Right atrium auricular region (tissue), 2 donors: Measurements from ENCODE around the gene ACTL7B. TPM values are rescaled to one million over a fixed set of nuclear protein-coding genes. Genes with fewer than 3 reads are reported as not detected.

Experiments
- DNase-seq: peaks from one replicate; pipeline ENCODE4 v3.0.0-alpha.2; 2019; ENCODE audit warnings: low spot score
- H3K27ac ChIP-seq, 2 donors: fragments of 200-600 bp; sonication (generic); 1 replicate in 1 of 2; 2 replicates in 1 of 2; pipeline ENCODE4 v1.5.1; 2016 to 2019
- H3K27me3 ChIP-seq, 2 donors: fragments of 200-600 bp; sonication (generic); one replicate each; pipeline versions ENCODE4 v1.5.1 to v1.6.0; 2017 to 2019
- H3K36me3 ChIP-seq: fragments of 200-600 bp; sonication (generic); one replicate; pipeline ENCODE4 v1.5.1; 2016
- H3K4me1 ChIP-seq, 2 donors: fragments of 200-600 bp; sonication (generic); one replicate each; pipeline versions ENCODE4 v1.5.1 to v1.6.0; 2017 to 2019
- H3K4me3 ChIP-seq, 2 donors: fragments of 200-600 bp; sonication (generic); 1 replicate in 1 of 2; 2 replicates in 1 of 2; pipeline ENCODE4 v1.5.1; 2017 to 2019; ENCODE audit warnings: mild to moderate bottlenecking in 1 of 2, moderate library complexity in 1 of 2
- H3K9me3 ChIP-seq, 2 donors: fragments of 200-600 bp; sonication (generic); one replicate each; pipeline ENCODE4 v1.5.1; 2019
- total RNA-seq, 2 donors: library from RNA; depleted of rRNA; stranded (reverse); fragments of >200 nt; gene quantifications; one replicate each; pipeline ENCODE4 v1.1.0, GENCODE V29; 2016
- TF ChIP-seq, protein P1 (sequence below), 2 donors: fragments of 200-600 bp; sonication (generic); IDR thresholded peaks; one replicate each; pipeline ENCODE4 v1.5.1; 2019; ENCODE audit warnings: antibody characterized with exemption in 2 of 2

ACTL7B gene
- total RNA-seq, 2 donors from 2014 or later, result not detected

- TF ChIP-seq, protein P1, sequence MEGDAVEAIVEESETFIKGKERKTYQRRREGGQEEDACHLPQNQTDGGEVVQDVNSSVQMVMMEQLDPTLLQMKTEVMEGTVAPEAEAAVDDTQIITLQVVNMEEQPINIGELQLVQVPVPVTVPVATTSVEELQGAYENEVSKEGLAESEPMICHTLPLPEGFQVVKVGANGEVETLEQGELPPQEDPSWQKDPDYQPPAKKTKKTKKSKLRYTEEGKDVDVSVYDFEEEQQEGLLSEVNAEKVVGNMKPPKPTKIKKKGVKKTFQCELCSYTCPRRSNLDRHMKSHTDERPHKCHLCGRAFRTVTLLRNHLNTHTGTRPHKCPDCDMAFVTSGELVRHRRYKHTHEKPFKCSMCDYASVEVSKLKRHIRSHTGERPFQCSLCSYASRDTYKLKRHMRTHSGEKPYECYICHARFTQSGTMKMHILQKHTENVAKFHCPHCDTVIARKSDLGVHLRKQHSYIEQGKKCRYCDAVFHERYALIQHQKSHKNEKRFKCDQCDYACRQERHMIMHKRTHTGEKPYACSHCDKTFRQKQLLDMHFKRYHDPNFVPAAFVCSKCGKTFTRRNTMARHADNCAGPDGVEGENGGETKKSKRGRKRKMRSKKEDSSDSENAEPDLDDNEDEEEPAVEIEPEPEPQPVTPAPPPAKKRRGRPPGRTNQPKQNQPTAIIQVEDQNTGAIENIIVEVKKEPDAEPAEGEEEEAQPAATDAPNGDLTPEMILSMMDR (IDR thresholded peaks at IDR 0.05), result no peak
- H3K36me3 ChIP-seq, result no peaks in the 10 kb centered on the region
Observed at GRCh38 chr9:108838017-108838416, 17.8 kb downstream of the ACTL7B start.

DNA sequence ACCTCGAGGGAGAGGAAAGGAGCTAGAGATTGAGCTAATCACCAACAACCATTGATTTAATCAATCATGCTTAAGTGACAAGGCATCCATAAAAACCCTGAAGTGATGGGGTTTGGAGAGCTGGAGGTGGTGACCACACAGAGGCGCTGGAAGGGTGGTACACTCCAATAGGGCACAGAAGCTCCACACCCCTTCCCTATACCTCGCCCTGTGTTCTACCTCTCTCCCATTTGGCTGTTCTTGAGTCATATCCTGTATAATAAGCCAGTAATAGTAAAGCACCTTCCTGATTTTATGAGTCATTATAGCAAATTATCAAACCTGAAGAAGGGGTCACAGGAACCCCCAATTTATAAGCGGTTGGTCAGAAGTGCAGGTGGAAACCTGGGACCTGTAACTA is 18.3 kb downstream of the ACTL7B start:
- no peaks in the 10 kb centered on the region for H3K9me3 ChIP-seq
- TF ChIP-seq, protein P1 (IDR thresholded peaks at IDR 0.05), result no peak
- no peak overlapping the region for H3K27ac ChIP-seq
- H3K4me1 ChIP-seq, result no peaks in the 10 kb centered on the region
- no peak for DNase-seq
- H3K27me3 ChIP-seq, result no peaks in the 10 kb centered on the region
- no peaks in the 10 kb centered on the region for H3K36me3 ChIP-seq
- H3K4me3 ChIP-seq, result no peak overlapping the region

More at GRCh38 chr9:108838017-108838416, 17.8 kb downstream of the ACTL7B start:
- H3K27ac ChIP-seq, result no peak overlapping the region
- no peaks in the 10 kb centered on the region for H3K4me1 ChIP-seq
- H3K27me3 ChIP-seq, result no peaks in the 10 kb centered on the region
- no peak for DNase-seq
- no peak overlapping the region for H3K4me3 ChIP-seq
- H3K9me3 ChIP-seq, result no peaks in the 10 kb centered on the region

DNA sequence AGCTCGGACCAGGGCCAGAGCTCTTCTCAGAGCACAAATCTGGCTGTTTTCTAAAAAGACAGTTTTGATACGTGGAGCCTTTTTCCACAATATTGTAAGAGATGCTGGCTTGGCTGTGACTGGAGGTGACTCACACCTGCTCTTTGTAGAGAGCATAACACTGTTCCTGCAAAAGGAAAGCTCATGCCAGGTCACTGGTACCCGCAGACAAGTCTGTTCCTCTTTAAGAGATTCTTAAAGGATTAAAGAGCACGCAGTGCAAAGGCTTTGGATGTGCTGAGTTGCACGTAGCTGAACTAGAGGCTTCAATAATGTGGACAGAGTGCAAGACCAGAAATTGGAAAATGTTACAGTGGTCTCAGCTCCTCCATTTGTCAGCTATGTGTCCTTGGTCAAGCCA is 19.0 kb downstream of the ACTL7B start:
- no peaks in the 10 kb centered on the region for H3K9me3 ChIP-seq
- no peak overlapping the region for H3K4me3 ChIP-seq
- no peaks in the 10 kb centered on the region for H3K4me1 ChIP-seq
- no peaks in the 10 kb centered on the region for H3K36me3 ChIP-seq
- no peak for DNase-seq
- H3K27me3 ChIP-seq, result no peaks in the 10 kb centered on the region
- no peak overlapping the region for H3K27ac ChIP-seq
- TF ChIP-seq, protein P1 (IDR thresholded peaks at IDR 0.05), result no peak

DNA sequence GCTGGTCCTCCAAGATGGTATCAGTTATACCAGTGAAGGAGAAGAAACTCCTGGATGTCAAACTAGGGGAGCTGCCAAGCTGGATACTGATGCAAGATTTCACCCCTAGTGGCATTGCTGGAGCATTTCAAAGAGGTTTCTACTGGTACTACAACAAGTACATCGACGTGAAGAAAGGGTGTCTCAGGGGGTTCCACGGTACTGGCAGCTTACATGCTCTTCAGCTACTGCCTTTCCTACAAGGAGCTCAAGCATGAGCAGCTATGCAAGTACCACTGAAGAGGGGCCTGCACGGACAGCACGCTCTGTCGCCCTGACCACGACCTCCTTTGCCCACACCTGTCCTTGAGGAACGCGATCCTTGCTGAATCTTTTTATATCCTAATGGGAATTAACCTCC is 19.5 kb downstream of the ACTL7B start:
- no peaks in the 10 kb centered on the region for H3K9me3 ChIP-seq
- no peaks in the 10 kb centered on the region for H3K27me3 ChIP-seq
- H3K4me3 ChIP-seq, result no peak overlapping the region
- no peak overlapping the region for H3K27ac ChIP-seq
- TF ChIP-seq, protein P1 (IDR thresholded peaks at IDR 0.05), result no peak
- no peak for DNase-seq
- H3K4me1 ChIP-seq, result no peaks in the 10 kb centered on the region
- no peaks in the 10 kb centered on the region for H3K36me3 ChIP-seq

- H3K4me1 ChIP-seq, result no peaks in the 10 kb centered on the region
- H3K27ac ChIP-seq, result no peak overlapping the region
- no peaks in the 10 kb centered on the region for H3K9me3 ChIP-seq
- no peaks in the 10 kb centered on the region for H3K27me3 ChIP-seq
- no peaks in the 10 kb centered on the region for H3K36me3 ChIP-seq
- no peak for DNase-seq
- TF ChIP-seq, protein P1 (IDR thresholded peaks at IDR 0.05), result no peak
- no peak overlapping the region for H3K4me3 ChIP-seq
Observed at GRCh38 chr9:108835831-108836230, 20.0 kb downstream of the ACTL7B start.

DNA sequence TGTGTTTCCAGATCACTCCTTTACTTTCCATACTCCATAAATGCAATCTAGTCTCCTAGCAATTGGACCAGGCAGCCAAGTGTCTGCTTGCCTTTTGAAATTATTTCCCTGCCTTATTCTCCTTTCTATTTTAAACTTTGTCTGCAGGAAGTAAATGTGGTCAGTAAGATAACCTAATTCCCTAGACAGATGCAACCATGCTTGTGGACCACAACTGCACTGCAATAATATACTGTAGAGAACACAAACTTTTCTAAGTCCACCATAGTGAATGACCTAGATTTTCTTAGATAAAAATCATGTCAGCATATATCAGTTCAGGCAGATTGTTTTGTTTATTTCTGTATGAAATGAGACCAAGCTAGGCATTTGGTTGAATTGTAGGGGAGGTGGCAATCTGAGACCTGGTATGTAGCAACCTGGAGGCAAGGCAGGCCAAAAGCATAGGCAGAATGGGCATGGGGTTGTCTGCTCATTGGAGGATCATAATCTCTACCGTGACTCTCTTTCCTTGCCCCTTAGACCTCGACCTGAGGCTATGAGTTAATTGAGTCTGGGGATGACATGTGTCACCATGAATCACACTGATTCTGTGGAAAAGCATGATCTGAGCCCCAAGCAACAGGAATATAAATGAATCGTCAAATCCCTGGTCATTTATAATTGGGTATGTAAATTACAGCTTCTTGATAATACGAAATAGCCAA is 20.7 kb downstream of the ACTL7B start:
- Histone ChIP-seq H3K9me3 (no peaks in the 10 kb centered on the region), H3K27me3 (no peaks in the 10 kb centered on the region)

More for the DNA sequence above, 20.7 kb downstream of the ACTL7B start:
- Histone ChIP-seq H3K4me1 (no peaks in the 10 kb centered on the region), H3K4me3 (no peak overlapping the region), H3K27ac (no peak overlapping the region), H3K36me3 (no peaks in the 10 kb centered on the region)
- TF ChIP-seq, protein P1 (IDR thresholded peaks at IDR 0.05), result no peak
- DNase-seq, result no peak
